Cerebellar nuclear complex (tissue), 1 donor: ENCODE measurements around the gene CLEC10A.
"Not testable (repeated sequence)": the region's sequence is repeated elsewhere in the genome, so short reads cannot be mapped to it uniquely, and the experiment has no call there.

Experiments
- DNase-seq, 2 experiments: peaks; one replicate each; lab custom pipeline; 2025; lab: John Stamatoyannopoulos, UW

The CLEC10A gene

DNA sequence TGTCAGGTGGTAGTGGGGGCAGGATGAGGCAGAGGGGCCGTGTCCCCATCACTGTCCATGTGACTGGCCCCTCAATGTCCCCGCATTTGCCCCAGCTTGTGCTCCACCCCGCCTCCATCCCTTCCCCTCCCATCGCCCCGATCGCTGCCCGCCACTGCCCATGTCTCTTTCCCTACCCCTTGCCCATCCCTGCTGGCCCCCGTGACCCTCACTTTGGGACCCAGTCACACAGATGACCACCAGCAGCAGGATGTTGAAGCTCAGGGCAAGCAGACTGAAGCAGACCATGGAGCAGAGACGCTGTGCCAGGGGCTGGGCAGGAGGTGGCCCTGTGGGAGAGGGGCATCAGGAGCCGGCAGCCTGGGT, 28.5 kb upstream of the CLEC10A start:
- DNase-seq, result no peak

DNA sequence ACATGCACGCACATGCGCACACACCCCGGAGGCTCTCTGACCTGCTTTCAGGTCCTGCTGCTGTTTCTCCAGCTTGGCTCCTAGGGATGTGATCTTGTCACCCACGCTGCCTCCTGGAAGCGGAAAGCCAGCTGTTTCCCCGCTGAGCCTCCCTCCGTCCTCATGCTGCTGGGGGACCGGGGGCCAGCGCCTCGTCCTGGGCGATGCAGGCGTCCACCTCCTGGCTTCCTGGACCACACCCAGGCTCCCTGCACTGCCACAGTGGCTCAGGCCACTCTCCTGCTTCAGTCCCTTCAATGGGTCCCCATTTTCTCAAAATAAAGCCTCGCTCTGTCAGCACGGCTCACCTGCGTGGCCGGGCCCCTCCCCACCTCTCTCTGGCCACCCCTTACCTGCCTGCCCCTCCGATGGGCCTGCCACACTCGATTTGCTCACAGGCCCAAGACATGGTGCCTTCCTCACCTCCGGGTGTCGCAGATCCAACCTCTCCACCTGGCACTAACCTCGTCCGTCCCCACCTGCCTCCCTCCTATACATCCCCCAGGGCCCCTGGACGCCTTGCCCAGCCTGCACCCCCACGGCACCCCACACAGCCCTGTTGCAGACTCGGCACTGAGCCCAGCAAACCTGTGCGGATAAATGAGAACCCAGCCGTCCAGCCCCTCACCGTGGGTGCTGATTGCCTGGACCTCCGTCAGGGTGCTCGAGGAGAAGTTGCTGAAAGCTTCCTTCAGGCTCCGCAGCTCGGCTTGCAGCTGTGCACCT, 27.9 kb upstream of the CLEC10A start:
- no peak for DNase-seq

DNA sequence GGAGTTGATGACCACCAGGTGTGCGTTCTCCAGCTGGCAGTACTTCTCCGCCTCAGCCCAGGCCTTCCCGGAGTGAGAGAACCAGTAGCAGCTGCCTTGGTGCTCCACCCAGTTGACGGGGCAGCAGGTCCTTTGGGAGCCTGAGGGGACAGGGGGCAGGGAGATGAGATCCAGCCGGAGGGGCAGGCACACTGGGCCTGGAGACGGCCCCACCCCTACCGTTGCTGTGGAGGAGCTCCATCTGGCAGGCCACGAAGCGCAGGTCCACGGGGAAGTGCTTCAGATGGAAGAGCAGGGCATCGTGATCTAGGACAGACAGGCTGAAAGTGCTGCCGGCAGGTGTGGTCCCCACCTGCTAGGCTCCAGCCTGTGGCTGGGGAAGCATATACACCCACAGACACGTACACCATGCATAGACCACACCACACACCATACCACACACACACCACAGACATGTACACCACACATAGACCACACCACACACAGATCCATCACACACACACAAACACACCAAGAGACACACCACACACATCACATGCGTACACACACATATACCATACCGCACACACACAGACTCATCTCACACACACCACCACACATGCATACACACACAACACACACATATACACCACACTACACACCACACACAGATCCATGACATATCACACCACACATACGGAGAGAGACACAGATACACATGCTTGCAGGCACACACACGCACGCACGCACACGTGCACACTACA, 27.1 kb upstream of the CLEC10A start:
- DNase-seq, result no peak

DNA sequence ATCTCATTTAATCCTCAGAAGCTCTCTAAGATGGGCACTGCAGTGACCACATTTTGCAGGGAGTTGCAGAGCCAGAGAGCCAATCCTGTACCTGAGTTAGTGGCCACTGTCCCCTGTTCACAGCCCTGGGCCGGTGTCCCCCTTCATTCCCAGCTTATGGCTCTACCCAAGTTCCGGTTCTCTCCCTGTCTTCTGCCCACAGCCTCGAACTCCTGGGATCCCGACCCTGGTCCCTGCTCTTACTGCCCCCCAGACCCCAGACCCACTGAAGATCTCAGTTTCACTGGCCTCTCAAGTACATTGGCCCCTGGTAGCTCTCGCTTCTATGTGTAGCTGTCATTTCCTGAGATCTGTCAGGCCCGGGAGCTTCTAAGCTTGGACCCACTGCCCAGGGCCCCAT, 22.4 kb upstream of the CLEC10A start:
- no peak for DNase-seq

DNA sequence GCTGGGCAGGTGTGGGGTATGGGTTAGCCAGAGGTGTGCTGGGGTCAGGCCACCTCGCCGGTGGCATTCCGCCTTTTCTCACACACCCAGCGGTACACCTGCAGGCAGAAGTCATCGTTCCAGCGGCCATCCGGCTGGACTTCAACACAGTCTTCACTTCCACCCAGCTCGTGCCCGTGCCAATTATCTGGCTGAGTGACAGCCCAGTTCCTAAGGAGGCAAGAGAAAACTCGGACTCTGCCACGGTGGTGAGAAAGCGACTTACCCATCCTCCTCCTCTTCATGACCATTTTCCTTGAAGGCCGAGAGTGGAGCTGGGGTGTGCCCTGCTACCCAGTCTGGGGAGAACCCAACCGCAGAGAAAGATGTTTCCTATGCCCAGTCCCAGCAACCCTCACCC, 21.5 kb upstream of the CLEC10A start:
- no peak for DNase-seq

DNA sequence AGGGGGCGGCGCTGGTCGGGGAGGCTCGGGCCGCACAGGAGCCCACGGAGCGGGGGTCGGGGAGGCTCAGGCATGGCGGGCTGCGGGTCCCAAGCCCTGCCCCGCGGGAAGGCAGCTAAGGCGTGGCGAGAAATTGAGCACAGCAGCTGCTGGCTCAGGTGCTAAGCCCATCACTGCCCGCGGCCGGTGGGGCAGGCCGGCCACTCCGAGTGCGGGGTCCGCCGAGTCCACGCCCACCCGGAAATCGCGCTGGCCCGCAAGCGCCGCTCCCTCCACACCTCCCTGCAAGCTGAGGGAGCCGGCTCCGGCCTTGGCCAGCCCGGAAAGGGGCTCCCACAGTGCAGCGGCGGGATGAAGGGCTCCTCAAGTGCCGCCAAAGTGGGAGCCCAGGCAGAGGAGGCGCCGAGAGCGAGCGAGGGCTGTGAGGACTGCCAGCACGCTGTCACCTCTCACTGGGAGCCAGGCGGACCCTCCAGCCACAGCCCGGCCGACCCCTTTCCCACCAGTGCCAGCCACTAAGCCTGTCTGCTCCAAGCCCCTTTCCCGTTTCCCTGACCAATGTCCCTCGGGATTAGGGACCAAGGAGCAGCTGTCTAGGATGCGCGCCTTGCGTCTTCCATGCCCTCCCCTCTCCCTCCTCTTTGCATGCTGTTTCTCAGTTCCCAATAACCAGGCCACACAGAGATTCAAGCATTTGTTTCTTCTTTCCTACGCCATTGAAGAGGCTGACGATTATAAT, 20.8 kb upstream of the CLEC10A start:
- not testable (repeated sequence) for DNase-seq

DNA sequence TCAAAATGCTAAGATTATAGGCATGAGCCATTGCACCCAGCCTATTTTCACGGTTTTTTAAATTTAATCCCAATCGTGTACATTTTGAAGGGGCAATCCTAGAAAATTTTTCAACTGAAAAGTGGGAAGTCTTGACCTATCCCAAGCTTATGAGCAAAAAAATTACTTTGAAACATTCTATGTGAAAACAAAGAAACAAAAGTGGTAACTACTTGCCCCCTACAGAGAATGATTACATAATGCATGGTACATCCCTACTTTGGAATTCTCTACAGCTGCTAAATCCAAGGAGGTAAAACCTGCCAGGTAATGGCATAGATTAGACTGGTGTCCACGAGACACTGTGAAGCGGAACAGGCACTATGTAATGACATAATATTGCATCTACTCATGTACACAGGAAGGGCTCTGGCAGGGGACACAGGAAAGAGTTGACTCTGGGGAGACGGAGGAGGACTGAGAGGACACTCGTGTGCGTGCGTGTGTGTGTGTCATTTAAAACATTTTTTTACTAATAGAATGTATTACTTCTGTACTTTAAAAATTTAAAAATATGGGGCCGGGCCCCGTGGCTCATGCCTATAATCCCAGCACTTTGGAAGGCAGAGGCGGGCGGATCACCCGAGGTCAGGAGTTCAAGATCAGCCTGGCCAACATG, 18.9 kb upstream of the CLEC10A start:
- DNase-seq, result no peak

DNA sequence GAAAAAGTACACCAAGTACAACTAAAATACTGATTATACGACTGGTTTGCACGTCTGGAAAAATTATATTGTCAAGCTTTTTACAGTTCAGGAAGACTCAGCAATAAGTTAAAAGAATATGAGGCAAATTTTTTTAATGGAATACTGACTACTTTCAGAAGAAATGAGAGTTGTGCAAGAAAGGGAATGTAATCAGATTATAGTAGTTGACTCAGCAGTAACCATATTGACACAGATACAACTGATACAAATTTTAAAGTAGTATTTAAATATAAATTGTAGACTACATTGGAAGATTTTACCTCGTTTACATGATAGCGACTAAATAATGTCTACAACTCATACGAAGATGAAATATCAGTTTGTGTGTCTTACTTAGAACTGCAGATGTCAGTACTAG, 17.9 kb upstream of the CLEC10A start:
- DNase-seq, result no peak

DNA sequence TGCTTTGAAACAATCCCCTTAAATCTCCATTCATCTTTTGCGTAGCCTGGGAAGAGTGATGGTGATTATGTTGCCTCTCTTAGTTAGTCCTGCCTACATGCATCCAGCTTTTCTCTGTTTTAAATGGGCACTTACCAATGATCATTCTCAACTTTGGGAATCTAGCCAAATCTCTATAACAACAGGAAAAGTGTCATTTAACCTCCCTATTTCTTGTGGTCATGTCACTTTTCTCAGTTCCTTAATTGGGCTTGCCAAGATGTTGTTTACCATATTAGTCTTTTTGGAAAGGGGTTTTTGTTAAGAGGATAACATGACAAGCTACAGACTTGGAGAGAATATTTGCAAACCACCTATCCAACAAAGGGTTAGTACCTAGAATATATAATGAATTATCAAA, 15.6 kb upstream of the CLEC10A start:
- DNase-seq, result no peak

DNA sequence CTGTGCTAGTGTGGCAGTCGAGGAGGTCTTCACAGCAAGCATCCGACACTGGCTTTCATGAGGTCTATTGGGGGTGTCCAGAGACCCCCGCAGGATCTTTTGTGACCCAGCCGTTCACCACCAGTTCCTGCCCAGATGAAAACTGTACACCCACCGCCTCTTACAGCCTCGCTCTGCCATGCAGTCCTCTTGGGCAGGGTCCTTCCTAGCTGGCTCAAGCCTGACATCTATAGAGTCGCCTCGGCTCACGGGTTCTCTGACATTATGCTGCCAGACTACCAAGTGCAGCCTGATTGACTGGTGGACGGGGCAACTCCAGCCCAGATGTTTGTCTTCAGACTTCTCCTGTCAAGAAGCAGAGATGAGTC, 14.6 kb upstream of the CLEC10A start:
- no peak for DNase-seq

DNA sequence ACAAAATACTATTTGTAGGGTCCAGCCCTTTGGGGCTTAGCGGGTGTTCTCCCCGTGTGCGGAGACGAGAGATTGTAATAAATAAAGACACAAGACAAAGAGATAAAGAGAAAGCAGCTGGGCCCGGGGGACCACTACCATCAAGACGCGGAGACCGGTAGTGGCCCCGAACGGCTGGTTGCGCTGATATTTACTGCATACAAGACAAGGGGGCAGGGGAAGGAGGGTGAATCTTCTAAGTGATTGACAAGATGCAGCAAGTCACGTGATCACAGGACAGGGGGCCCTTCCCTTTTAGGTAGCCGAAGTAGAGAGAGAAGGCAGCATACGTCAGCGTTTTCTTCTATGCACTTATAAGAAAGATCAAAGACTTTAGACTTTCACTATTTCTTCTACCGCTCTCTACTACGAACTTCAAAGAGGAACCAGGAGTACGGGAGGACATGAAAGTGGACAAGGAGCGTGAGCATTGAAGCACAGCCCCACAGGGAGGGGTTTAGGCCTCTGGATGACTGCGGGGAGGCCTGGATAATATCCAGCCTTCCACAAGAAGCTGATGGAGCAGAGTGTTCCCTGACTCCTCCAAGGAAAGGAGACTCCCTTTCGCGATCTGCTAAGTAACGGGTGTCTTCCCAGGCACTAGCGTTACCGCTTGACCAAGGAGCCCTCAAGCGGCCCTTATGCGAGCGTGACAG, 11.4 kb upstream of the CLEC10A start:
- DNase-seq, result not testable (repeated sequence)

DNA sequence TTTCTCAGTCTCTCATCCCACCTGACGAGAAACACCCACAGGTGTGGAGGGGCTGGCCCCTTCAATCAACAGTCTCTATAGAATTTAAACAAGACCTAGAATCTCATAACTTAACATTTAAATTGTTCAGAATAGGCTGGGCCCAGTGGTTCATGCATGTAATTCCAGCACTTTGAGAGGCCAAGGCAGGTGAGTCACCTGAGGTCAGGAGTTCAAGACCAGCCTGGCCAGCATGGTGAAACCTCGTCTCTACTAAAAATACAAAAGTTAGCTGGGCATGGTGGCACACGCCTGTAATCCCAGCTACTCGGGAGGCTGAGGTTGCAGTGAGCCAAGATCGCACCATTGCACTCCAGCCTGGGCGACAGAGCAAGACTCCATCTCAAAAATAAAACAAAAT, 9.5 kb upstream of the CLEC10A start:
- not testable (repeated sequence) for DNase-seq

DNA sequence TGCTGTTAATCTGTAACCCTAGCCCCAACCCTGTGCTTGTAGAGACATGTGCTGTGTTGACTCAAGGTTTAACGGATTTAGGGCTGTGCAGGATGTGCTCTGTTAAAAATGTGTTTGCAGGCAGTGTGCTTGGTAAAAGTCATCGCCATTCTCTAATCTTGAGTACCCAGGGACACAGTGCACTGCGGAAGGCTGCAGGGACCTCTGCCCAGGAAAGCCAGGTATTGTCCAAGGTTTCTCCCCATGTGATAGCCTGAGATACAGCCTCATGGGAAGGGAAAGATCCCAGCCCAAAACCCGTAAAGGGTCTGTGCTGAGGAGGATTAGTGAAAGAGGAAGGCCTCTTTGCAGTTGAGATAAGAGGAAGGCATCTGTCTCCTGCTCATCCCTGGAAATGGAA, 8.4 kb upstream of the CLEC10A start:
- not testable (repeated sequence) for DNase-seq

DNA sequence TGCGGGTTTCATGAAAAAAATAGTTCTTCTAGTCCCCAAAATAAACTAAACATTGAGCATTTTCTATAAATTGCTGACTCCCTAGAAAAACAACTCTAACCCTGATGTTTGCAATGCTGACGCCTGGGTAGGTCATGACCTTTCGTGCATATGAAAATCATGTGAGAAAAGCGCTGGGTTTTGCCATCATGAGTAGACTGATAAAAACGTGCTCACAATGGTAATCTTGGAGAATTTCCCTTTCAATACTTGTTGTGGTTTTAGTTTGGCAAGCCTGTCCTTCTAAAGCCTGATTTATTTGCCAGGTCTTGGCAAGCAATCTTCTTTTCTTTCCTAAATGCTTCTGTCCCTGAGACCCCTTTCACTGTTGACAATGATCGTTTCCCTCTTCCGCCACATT, 4.0 kb upstream of the CLEC10A start:
- no peak for DNase-seq

DNA sequence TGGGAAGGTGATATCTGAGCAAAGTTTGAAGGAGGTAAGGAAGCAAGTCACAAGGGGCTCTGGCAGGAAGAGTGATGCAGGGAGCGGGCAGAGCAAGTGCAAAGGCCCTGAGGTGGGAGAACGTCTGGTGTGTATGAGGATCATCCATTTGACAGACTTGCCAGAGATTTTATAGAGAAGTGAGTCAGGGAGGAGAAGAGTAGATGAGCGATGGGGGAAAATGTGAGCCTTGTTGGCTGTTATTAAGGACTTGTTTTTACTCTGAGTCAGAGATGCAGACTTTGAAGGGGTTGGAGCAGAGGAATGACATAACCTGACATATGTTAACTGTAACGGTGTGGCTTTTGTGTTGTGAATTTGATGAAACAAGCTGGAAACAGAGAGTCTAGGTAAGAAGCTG, 3.5 kb upstream of the CLEC10A start:
- no peak for DNase-seq

DNA sequence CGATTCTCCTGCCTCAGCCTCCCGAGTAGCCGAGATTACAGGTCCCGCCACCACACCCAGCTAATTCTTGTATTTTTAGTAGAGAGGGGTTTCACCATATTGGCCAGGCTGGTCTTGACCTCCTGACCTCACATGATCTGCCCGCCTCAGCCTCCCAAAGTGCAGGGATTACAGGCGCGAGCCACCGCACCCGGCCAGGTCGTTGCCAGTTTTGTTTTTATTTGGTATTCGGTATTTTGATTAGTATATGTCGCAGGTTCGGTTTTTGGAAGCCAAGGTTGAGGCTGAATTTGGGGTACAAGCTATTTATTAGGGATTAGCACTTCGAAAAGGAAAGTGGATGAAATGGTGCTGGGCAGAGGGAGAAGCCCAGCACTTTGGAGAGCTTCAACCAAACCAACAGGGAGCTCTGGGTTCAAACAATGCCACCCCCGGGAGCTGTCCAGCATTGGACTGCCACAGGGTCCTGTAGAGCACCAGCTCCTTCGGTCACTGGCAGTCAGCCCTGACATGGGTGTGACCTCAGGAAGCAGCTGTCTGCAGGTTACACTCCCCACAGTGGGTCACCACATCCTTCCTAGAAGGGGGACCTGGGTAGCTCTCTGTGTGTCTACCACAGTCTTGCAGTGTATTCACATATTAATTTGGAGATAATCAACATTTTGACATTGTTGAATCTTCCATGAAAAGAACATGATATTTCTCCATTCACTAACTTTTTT, 1.5 kb upstream of the CLEC10A start:
- no peak for DNase-seq

DNA sequence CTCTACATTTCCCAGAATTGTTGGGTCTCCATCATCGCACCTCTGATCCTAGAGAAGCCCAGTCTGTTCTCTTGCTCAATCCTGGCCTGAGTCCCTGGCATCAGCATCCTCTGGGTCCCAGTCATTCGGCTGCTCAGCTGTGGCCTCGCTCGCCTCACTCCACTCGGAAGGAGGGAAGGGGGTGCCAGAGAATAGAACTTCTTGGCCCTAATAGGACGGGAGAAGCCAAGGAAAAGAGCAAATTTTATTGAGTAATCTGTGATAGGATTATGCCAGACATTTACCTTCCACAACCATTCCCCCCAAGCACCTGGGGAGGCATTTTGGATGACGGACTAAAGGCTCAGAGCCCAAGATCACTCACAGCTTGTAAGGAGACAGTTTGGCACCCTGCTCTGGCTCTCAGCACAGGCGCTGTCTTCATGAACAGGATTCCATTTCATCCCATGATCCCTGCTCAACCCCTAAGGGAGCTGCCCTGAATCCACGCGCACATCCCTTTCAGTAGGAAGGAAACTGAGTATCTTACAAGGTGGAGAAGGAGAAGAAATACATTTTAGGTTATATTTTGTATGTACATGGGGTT, 498 bp upstream of the CLEC10A start:
- DNase-seq, result no peak

DNA sequence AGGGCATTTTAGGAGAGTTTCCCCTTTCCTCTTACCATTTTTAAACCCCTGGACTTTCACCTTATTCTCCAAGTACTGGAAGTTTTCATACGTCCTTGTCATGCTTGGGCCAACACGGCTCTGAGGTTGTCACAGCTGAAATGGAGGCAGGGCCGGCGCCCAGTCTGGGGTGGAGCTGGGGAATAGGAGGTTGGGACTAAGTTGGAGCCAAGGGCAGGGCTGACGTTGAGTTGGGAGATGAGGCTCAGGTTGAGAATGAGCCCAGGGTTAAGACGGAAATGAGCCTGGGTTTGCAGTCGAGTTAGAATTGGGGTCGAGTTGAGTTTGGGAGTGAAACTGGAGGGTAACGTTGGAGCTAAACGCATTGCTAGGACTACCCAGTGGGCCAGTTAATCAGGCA, 1.3 kb downstream of the CLEC10A start:
- DNase-seq, result no peak

DNA sequence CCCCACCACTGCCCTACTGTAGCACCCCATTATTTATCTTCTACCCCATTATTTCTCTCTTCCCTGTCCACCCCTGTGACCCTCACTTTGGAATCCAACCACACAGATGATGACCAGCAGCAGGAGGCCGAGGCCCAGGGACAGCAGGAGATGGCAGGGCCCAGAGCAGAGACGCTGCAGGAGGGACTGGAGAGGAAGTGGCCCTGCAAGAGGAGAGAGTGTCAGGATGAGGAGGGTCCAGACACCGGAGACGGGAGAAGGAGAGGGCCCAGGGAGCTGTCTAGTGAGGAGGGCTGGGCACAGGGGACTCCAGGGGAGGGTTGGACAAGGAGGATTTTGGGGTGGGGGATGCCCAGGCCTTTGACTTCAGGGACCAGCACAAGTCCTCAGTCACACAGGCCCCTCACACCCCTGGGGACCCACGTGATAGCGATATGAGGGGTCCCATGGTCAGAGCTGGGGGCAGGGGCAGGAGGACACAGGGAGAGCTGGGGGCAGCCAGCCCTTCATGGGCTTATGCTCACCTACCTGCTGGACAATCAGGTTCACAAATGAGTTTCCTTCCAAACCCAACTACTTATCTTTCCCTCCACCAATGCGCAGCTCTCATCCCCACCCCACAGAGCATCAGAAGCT, 2.0 kb downstream of the CLEC10A start:
- no peak for DNase-seq

DNA sequence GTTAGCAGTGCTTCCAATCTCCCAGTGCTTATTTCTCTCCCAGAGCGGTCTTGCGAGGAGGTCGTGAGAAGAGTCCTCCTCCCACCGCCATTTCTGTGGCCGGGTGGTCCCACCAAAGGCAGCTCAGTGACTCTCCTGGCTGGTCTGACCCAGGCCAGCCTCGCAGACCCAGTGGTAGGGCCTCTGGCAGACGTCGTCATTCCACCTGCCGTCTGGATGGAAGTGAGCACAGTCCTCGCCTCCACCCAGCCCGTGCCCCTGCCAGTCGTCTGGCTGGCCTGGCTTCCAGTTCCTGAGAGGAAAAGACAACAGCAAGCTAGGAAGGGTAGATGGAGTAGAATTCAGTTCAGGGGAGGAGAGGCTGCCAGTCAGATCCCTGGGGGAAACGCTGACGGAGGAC, 5.1 kb downstream of the CLEC10A start:
- no peak for DNase-seq
